Measurements from ENCODE around the gene CHRNA4.

Gene CHRNA4

GRCh38 chr20:63362436-63363009 is 1.4 kb upstream of the CHRNA4 start:
- no peak for DNase-seq

GRCh38 chr20:63361519-63362435 is 628 bp upstream of the CHRNA4 start:
- DNase-seq, result peak; percentile 73

GRCh38 chr20:63359937-63360849 is 956 bp downstream of the CHRNA4 start:
- no peak for DNase-seq

GRCh38 chr20:63359164-63359934 is 1.8 kb downstream of the CHRNA4 start:
- no peak for DNase-seq

GRCh38 chr20:63357921-63358905 is 2.9 kb downstream of the CHRNA4 start:
- no peak for DNase-seq

GRCh38 chr20:63356931-63357879 is 3.9 kb downstream of the CHRNA4 start:
- no peak for DNase-seq

GRCh38 chr20:63356511-63356910 is 4.6 kb downstream of the CHRNA4 start:
- DNase-seq, result no peak

GRCh38 chr20:63355781-63356295 is 5.3 kb downstream of the CHRNA4 start:
- no peak for DNase-seq

- no peak for DNase-seq
These were observed 6.4 kb downstream of the CHRNA4 start for GRCh38 chr20:63354636-63355350.

GRCh38 chr20:63352811-63353221 is 8.3 kb downstream of the CHRNA4 start:
- DNase-seq, result no peak

GRCh38 chr20:63351811-63352591 is 9.1 kb downstream of the CHRNA4 start:
- no peak for DNase-seq

GRCh38 chr20:63351326-63351700 is 9.8 kb downstream of the CHRNA4 start:
- no peak for DNase-seq

GRCh38 chr20:63350597-63351325 is 10.4 kb downstream of the CHRNA4 start:
- no peak for DNase-seq

- DNase-seq, result no peak
These were observed 11.0 kb downstream of the CHRNA4 start for GRCh38 chr20:63350196-63350595.

- no peak for DNase-seq
These were observed 11.6 kb downstream of the CHRNA4 start for GRCh38 chr20:63349516-63349895.

GRCh38 chr20:63348828-63349515 is 12.2 kb downstream of the CHRNA4 start:
- no peak for DNase-seq

Data from NCI-H1436 treated with DMSO at 0.1 percent for 48 hours (cell line).